H9 (cell line): ENCODE results near the gene EXOC3L1. TPM values are rescaled to one million over a fixed set of nuclear protein-coding genes. Genes with fewer than 3 reads are reported as not detected.

ENCODE experiments used
- DNase-seq: peaks from one replicate; pipeline ENCODE4 v3.0.0-alpha.2; 2017
- H2AFZ ChIP-seq: one replicate; pipeline ENCODE4 v1.6.1; 2013; ENCODE audit warnings: mild to moderate bottlenecking, low read length, control low read depth, moderate library complexity
- H2AK5ac ChIP-seq: 2 replicates; pipeline ENCODE4 v1.6.1; 2013; ENCODE audit warnings: low read length, control low read depth, mixed read lengths; ENCODE audit not compliant: insufficient read length
- H2BK120ac ChIP-seq: one replicate; pipeline ENCODE4 v1.6.1; 2013; ENCODE audit warnings: low read depth, mild to moderate bottlenecking, low read length, control low read depth, inconsistent platforms; ENCODE audit not compliant: poor library complexity, severe bottlenecking
- H2BK12ac ChIP-seq: 2 replicates; pipeline ENCODE4 v1.6.1; 2013; ENCODE audit warnings: low read length, control low read depth, mixed read lengths, low read depth; ENCODE audit not compliant: insufficient read length
- H2BK15ac ChIP-seq: 2 replicates; pipeline ENCODE4 v1.6.1; 2013; ENCODE audit warnings: low read depth, low read length, control low read depth
- H2BK20ac ChIP-seq: one replicate; pipeline ENCODE4 v1.6.1; 2013; ENCODE audit warnings: low read depth, mild to moderate bottlenecking, low read length, control low read depth, inconsistent platforms; ENCODE audit not compliant: poor library complexity, severe bottlenecking
- H2BK5ac ChIP-seq: 2 replicates; pipeline ENCODE4 v1.6.1; 2013; ENCODE audit warnings: low read length, control low read depth, mixed read lengths; ENCODE audit not compliant: insufficient read length
- H3K14ac ChIP-seq: 2 replicates; pipeline ENCODE4 v1.6.1; 2013; ENCODE audit warnings: low read length, control low read depth; ENCODE audit not compliant: insufficient read depth
- H3K18ac ChIP-seq: 2 replicates; pipeline ENCODE4 v1.6.1; 2013; ENCODE audit warnings: low read depth, mild to moderate bottlenecking, mixed read lengths, low read length, control low read depth; ENCODE audit not compliant: insufficient read length
- H3K23ac ChIP-seq: 2 replicates; pipeline ENCODE4 v1.6.1; 2013; ENCODE audit warnings: low read length, control low read depth, mixed read lengths, low read depth; ENCODE audit not compliant: insufficient read length
- H3K23me2 ChIP-seq: 2 replicates; pipeline ENCODE4 v1.6.1; 2013; ENCODE audit warnings: low read depth, mild to moderate bottlenecking, mixed read lengths, low read length, control low read depth; ENCODE audit not compliant: insufficient read length, poor library complexity, severe bottlenecking
- H3K27ac ChIP-seq: 2 replicates; pipeline ENCODE4 v1.5.1; 2013; ENCODE audit warnings: low read length, control low read depth, mixed read lengths, low read depth; ENCODE audit not compliant: insufficient read length
- H3K27me3 ChIP-seq: 2 replicates; pipeline ENCODE4 v1.6.1; 2013; ENCODE audit warnings: low read length, control low read depth, inconsistent platforms; ENCODE audit not compliant: insufficient read depth
- H3K4ac ChIP-seq: 2 replicates; pipeline ENCODE4 v1.6.1; 2013; ENCODE audit warnings: low read depth, mild to moderate bottlenecking, control low read depth, inconsistent platforms, low read length, moderate library complexity
- H3K4me1 ChIP-seq: 2 replicates; pipeline ENCODE4 v1.6.1; 2013; ENCODE audit warnings: low read length, control low read depth, inconsistent platforms; ENCODE audit not compliant: insufficient read depth
- H3K4me2 ChIP-seq: 2 replicates; pipeline ENCODE4 v1.6.1; 2013; ENCODE audit warnings: low read length, control low read depth, mixed read lengths; ENCODE audit not compliant: insufficient read length, insufficient read depth
- H3K56ac ChIP-seq: 2 replicates; pipeline ENCODE4 v1.6.1; 2013; ENCODE audit warnings: low read depth, mild to moderate bottlenecking, mixed read lengths, low read length, control low read depth; ENCODE audit not compliant: insufficient read length
- H3K79me1 ChIP-seq: 2 replicates; pipeline ENCODE4 v1.6.1; 2013; ENCODE audit warnings: low read depth, mild to moderate bottlenecking, moderate library complexity, low read length, control low read depth, inconsistent platforms; ENCODE audit not compliant: insufficient read depth, poor library complexity, severe bottlenecking
- H3K79me2 ChIP-seq: 2 replicates; pipeline ENCODE4 v1.6.1; 2013; ENCODE audit warnings: low read length, control low read depth, inconsistent platforms; ENCODE audit not compliant: insufficient read depth
- H3K9ac ChIP-seq: 2 replicates; pipeline ENCODE4 v1.6.1; 2013; ENCODE audit warnings: low read length, control low read depth, mixed read lengths; ENCODE audit not compliant: insufficient read length; ENCODE audit errors: extremely low read depth
- H3K9me3 ChIP-seq: one replicate; pipeline ENCODE4 v1.6.1; 2013; ENCODE audit warnings: low read depth, low read length, inconsistent platforms; ENCODE audit not compliant: control insufficient read depth
- H3T11ph ChIP-seq: one replicate; pipeline ENCODE4 v1.6.1; 2013; ENCODE audit warnings: mild to moderate bottlenecking, low read length, control low read depth, inconsistent platforms
- H4K20me1 ChIP-seq: one replicate; pipeline ENCODE4 v1.6.1; 2013; ENCODE audit not compliant: control insufficient read depth, insufficient read length, insufficient read depth
- H4K5ac ChIP-seq: 2 replicates; pipeline ENCODE4 v1.6.1; 2013; ENCODE audit warnings: low read depth, mild to moderate bottlenecking, mixed read lengths, low read length, control low read depth; ENCODE audit not compliant: insufficient read length
- H4K8ac ChIP-seq: replicated peaks from 2 replicates; pipeline ENCODE4 v1.6.1; 2013; ENCODE audit warnings: low read length, control low read depth, mixed read lengths, low read depth; ENCODE audit not compliant: insufficient read length
- H4K91ac ChIP-seq: 2 replicates; pipeline ENCODE4 v1.6.1; 2013; ENCODE audit warnings: low read depth, mild to moderate bottlenecking, moderate library complexity, mixed read lengths, low read length, control low read depth; ENCODE audit not compliant: insufficient read length
- H3K27ac Mint-ChIP-seq, 3 experiments: 2 replicates in 2 of 3; 3 replicates in 1 of 3; pipeline ENCODE4 v1.8.0; 2020 to 2021; ENCODE audit warnings: mixed read lengths in 3 of 3, mild to moderate bottlenecking in 1 of 3, moderate library complexity in 1 of 3
- H3K27me3 Mint-ChIP-seq: 2 replicates; pipeline ENCODE4 v1.8.0; 2021; ENCODE audit warnings: low read depth, mild to moderate bottlenecking, moderate library complexity, mixed read lengths
- H3K36me3 Mint-ChIP-seq, 3 experiments: 2 replicates in 2 of 3; 3 replicates in 1 of 3; pipeline ENCODE4 v1.8.0; 2020 to 2021; ENCODE audit warnings: low read depth in 3 of 3, mixed read lengths in 3 of 3; ENCODE audit not compliant: insufficient read depth in 1 of 3
- H3K4me1 Mint-ChIP-seq, 2 experiments: 2 replicates each; pipeline ENCODE4 v1.8.0; 2020; ENCODE audit warnings: mixed read lengths in 2 of 2
- H3K4me3 Mint-ChIP-seq, 2 experiments: 2 replicates in 1 of 2; 3 replicates in 1 of 2; pipeline ENCODE4 v1.8.0; 2020 to 2021; ENCODE audit warnings: mild to moderate bottlenecking in 2 of 2, mixed read lengths in 2 of 2, moderate library complexity in 1 of 2
- H3K9me3 Mint-ChIP-seq, 2 experiments: 2 replicates in 1 of 2; 3 replicates in 1 of 2; pipeline ENCODE4 v1.8.0; 2020; ENCODE audit warnings: mild to moderate bottlenecking in 2 of 2, mixed read lengths in 2 of 2, moderate library complexity in 1 of 2
- WGBS: extraction: QIAGEN DNeasy Blood & Tissue Kit; methylation state at CpG from one replicate; pipeline ENCODE4 v1.1.7; 2013; ENCODE audit warnings: missing lambda C conversion rate, low lambda C conversion rate, mixed read lengths; ENCODE audit not compliant: insufficient read length; ENCODE audit errors: extremely low coverage; 5-methylcytosine and 5-hydroxymethylcytosine counted together
- total RNA-seq: library from RNA; stranded (reverse); gene quantifications from 2 replicates; pipeline ENCODE4 v1.2.1, GENCODE V29; 2021
- TF ChIP-seq, protein P1 (sequence below): fragments of 200-600 bp; sonication (generic); conservative IDR thresholded peaks from 3 replicates; pipeline ENCODE4 v1.8.0; 2021; ENCODE audit warnings: antibody characterized with exemption, mild to moderate bottlenecking

Gene EXOC3L1
- total RNA-seq, 1 experiment from 2014 or later = 3.3 TPM

DNA sequence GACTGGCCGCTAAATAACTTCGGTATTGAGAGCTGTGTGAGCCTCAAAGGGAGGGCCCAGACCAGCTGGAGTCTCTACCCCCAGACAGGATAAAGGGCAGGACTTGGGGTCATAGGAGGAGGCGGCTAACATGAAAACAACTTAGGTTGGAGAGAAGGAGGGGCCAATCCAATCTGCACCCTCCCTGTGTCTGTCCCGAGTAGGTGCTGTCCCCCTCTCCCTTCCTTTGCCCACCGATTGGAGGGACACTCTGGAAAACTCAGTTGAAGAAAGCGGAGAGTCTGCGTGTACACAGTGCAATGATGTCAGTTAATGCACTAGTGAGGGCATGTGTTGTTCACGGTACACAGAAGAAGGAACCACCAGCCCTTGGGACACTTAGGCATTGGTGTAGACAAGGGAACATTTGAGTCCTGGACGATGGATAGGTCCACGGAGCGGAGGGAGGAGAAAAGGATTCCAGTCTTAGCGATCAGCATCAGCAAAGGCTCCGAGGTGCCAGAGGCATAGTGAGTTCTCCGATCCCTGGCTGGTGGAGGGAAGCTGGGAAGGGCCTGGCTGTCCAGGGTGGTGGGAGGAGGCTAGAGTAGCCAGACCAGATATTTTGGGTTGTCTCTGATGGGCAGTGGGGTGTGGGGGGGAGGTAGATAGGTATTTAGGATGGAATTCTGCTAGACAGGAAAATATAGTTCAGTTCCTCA lies 18.8 kb downstream of the EXOC3L1 start:
- H3K23me2 ChIP-seq = peaks cover 16% of the 10 kb centered on the region
- H2AFZ ChIP-seq = no peak overlapping the region
- no peak overlapping the region for H3K56ac ChIP-seq
- TF ChIP-seq, protein P1, sequence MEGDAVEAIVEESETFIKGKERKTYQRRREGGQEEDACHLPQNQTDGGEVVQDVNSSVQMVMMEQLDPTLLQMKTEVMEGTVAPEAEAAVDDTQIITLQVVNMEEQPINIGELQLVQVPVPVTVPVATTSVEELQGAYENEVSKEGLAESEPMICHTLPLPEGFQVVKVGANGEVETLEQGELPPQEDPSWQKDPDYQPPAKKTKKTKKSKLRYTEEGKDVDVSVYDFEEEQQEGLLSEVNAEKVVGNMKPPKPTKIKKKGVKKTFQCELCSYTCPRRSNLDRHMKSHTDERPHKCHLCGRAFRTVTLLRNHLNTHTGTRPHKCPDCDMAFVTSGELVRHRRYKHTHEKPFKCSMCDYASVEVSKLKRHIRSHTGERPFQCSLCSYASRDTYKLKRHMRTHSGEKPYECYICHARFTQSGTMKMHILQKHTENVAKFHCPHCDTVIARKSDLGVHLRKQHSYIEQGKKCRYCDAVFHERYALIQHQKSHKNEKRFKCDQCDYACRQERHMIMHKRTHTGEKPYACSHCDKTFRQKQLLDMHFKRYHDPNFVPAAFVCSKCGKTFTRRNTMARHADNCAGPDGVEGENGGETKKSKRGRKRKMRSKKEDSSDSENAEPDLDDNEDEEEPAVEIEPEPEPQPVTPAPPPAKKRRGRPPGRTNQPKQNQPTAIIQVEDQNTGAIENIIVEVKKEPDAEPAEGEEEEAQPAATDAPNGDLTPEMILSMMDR = no peak
- peaks cover 86% of the 10 kb centered on the region for H3K27me3 Mint-ChIP-seq
- H3K9me3 Mint-ChIP-seq = peaks cover 0 to 3% of the 10 kb centered on the region in 2 experiments; a peak in 1 of 5 replicates
- H4K5ac ChIP-seq = no peak overlapping the region
- peaks cover 63% of the 10 kb centered on the region for H3K27me3 ChIP-seq
- H3K14ac ChIP-seq = no peak overlapping the region
- peaks cover 35 to 53% of the 10 kb centered on the region in 2 experiments for H3K4me1 Mint-ChIP-seq
- no peak overlapping the region for H3T11ph ChIP-seq
- H2AK5ac ChIP-seq = no peak overlapping the region
- H3K79me2 ChIP-seq = no peaks in the 10 kb centered on the region
- no peak overlapping the region for H2BK120ac ChIP-seq
- H3K36me3 Mint-ChIP-seq = peaks cover 0 to 2% (median 0%) of the 10 kb centered on the region in 3 experiments; a peak in 1 of 7 replicates
- H3K27ac ChIP-seq = no peak overlapping the region
- H4K91ac ChIP-seq = no peak overlapping the region
- no peak overlapping the region for H2BK12ac ChIP-seq
- no peaks in the 10 kb centered on the region for H3K9me3 ChIP-seq
- peak overlapping the region in 1 of 3 experiments; percentile 52; a peak in 1 of 7 replicates for H3K27ac Mint-ChIP-seq
- H2BK5ac ChIP-seq = no peak overlapping the region
- no peak overlapping the region for H3K9ac ChIP-seq
- no peak overlapping the region for H4K8ac ChIP-seq
- no peak overlapping the region for H3K23ac ChIP-seq
- H4K20me1 ChIP-seq = no peaks in the 10 kb centered on the region
- H3K4me1 ChIP-seq = peaks cover 5% of the 10 kb centered on the region; the same call in 1 of the 2 replicates
- no peaks in the 10 kb centered on the region for H3K79me1 ChIP-seq
- peak overlapping the region; percentile 62 to 87 for H3K4me3 Mint-ChIP-seq
- no peak overlapping the region for H3K18ac ChIP-seq
- H3K4ac ChIP-seq = no peak overlapping the region
- no CpG with 5 or more reads among the region's 14 CpGs for WGBS
- peak overlapping the region; percentile 48 for H3K4me2 ChIP-seq
- no peak for DNase-seq
- H2BK15ac ChIP-seq = no peak overlapping the region
- H2BK20ac ChIP-seq = no peak overlapping the region
